ENCODE results near the gene ASPHD1. TPM values are rescaled to one million over a fixed set of nuclear protein-coding genes. Genes with fewer than 3 reads are reported as not detected.
"Not testable (repeated sequence)": the region's sequence is repeated elsewhere in the genome, so short reads cannot be mapped to it uniquely, and the experiment has no call there.

ASPHD1 gene
- total and polyA plus RNA-seq, 9 donors: 0.09 to 1.6 (median 0.55) TPM

DNA sequence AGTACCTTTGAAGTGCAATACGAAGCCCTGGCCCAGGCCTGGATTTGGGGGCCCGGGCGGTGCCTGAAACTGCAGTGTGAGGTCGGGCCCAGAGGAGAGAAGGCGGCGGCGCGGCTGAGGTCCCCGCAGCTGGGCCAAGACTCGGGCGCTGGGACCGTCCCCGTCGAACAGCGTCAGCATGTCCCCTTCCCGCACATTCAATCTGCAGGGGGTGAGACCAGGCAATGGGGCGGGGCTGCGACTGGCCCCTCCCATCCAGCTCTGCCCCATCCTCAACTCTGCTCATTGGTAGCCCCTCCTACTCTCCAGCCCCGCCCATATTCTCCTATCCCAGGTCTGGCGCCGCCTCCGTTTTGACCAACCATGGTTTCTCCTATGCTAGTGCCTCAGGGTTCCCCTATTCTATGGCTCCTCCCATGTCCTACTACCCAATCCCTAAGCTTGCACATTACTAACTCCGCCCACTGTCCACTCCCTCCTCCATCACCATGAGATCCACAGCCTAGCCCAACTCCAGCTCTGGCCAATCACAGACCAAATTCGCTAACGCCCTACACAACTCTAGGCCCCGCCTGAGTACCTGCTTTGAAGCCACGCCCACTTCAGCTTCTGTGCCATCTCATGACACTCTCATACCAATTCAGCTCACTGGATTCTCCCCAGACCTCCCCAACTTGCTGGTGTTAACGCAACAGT lies 22.9 kb upstream of the ASPHD1 start:
- Histone ChIP-seq H3K27ac (ENCODE audit: low read length) (no peak overlapping the region), H3K4me1 (ENCODE audit: control insufficient read depth, insufficient read depth, low read length) (peaks cover 9% of the 10 kb centered on the region), H3K4me3 (ENCODE audit: low read length) (no peak overlapping the region), H3K27me3 (ENCODE audit: control insufficient read depth, insufficient read depth, low read length) (peaks cover 37% of the 10 kb centered on the region), H3K36me3 (ENCODE audit: control insufficient read depth, insufficient read depth, low read length) (no peaks in the 10 kb centered on the region), H3K9me3 (replicated peaks; ENCODE audit: control insufficient read depth, low read depth, low read length) (no peaks in the 10 kb centered on the region)
- WGBS (ENCODE audit: insufficient coverage): 5% methylated on average over 21 of the region's 28 CpGs
- DNase-seq: no peak

DNA sequence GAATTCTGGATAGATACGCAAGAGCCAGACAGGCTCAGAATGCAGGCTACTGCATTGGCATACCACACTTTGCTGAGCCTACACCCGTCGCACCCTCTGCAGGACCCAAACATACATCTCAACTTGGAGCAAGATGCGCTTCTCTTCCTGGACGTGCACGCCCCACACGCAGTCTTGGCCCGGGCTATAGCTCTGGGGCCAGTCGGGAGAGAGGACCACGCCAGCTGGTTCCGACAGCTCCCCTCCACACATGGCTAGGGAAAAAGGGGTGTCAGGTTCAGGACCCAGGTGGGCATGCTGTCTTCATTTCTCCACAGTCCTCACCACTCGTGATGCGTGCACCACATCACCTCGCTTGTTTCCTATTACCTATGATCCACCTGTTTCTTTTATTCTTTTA lies 22.1 kb upstream of the ASPHD1 start:
- Histone ChIP-seq H3K9me3 (replicated peaks; ENCODE audit: control insufficient read depth, low read depth, low read length) (no peaks in the 10 kb centered on the region), H3K27ac (ENCODE audit: low read length) (no peak overlapping the region), H3K27me3 (ENCODE audit: control insufficient read depth, insufficient read depth, low read length) (peaks cover 37% of the 10 kb centered on the region), H3K4me1 (ENCODE audit: control insufficient read depth, insufficient read depth, low read length) (peaks cover 9% of the 10 kb centered on the region), H3K4me3 (ENCODE audit: low read length) (no peak overlapping the region), H3K36me3 (ENCODE audit: control insufficient read depth, insufficient read depth, low read length) (no peaks in the 10 kb centered on the region)
- no peak for DNase-seq
- WGBS (ENCODE audit: insufficient coverage): 91% methylated on average over 3 of the region's 14 CpGs

DNA sequence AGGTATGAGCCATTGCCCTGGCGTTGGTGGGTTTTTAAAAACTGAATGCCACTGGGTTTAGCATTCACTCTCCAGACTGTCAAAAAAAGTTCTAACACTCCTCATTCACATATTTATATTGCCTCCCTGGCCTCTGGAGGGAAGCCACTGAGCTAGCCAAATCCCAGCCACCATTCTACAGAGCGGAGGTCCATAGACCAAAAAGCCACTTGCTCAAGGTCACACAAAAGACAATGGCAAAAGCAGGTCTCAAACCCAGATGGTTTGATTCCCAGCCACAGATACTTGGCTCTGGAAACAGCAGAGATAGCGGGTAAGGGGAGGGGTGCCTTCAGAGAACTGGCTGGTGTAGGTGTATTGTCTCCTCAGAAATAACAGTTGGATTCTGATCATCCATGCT lies 19.2 kb upstream of the ASPHD1 start:
- H3K27ac ChIP-seq (ENCODE audit: low read length): no peak overlapping the region

DNA sequence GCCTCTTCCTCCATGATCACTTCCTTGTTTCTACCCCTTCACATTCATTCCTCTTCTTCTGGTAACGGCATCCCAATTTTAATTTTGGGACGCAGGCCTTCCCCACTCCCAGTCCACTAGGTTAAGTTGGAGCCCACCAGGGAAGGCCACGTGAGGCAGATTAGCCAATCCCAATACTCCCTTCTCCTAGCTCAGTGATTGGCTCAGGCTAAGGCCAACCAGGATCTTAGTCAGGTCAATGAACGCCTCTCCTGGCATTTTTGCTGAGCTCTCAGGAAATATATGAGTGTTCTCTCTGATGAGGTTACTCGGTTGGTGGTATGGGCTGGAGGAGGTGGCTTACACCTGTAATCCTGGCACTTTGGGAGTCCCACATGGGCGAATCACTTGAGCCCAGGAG lies 16.3 kb upstream of the ASPHD1 start:
- 69% methylated on average over 6 of the region's 6 CpGs for WGBS (ENCODE audit: insufficient coverage)
- H3K27ac ChIP-seq (ENCODE audit: low read length): no peak overlapping the region
- no peaks in the 10 kb centered on the region for H3K36me3 ChIP-seq (ENCODE audit: control insufficient read depth, insufficient read depth, low read length)
- H3K9me3 ChIP-seq (replicated peaks; ENCODE audit: control insufficient read depth, low read depth, low read length): no peaks in the 10 kb centered on the region
- H3K4me1 ChIP-seq (ENCODE audit: control insufficient read depth, insufficient read depth, low read length): no peaks in the 10 kb centered on the region
- DNase-seq: no peak
- no peaks in the 10 kb centered on the region for H3K27me3 ChIP-seq (ENCODE audit: control insufficient read depth, insufficient read depth, low read length)
- H3K4me3 ChIP-seq (ENCODE audit: low read length): no peak overlapping the region

More for the DNA sequence above, 19.2 kb upstream of the ASPHD1 start:
- no peak for DNase-seq
- H3K4me3 ChIP-seq (ENCODE audit: low read length): no peak overlapping the region
- peaks cover 23% of the 10 kb centered on the region for H3K27me3 ChIP-seq (ENCODE audit: control insufficient read depth, insufficient read depth, low read length)
- H3K9me3 ChIP-seq (replicated peaks; ENCODE audit: control insufficient read depth, low read depth, low read length): no peaks in the 10 kb centered on the region
- peaks cover 9% of the 10 kb centered on the region for H3K4me1 ChIP-seq (ENCODE audit: control insufficient read depth, insufficient read depth, low read length)
- WGBS (ENCODE audit: insufficient coverage): 83% methylated on average over 1 of the region's 3 CpGs
- no peaks in the 10 kb centered on the region for H3K36me3 ChIP-seq (ENCODE audit: control insufficient read depth, insufficient read depth, low read length)

DNA sequence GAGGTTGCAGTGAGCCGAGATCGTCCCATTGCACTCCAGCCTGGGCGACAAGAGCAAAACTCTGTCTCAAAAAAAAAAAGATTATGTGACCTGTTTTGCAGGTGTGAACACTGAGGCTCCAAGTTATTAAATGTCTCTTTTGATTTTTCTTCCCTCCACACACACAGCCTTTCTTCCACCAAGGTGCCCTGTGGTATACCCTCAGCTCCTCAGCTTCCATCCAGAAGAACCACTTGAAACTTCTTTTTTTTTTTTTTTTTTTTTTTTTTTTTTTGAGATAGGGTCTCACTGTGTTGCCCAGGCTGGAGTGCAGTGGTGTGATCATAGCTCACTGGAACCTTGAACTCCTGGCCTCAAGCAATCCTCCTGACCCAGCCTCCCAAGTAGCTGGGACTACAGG lies 10.9 kb upstream of the ASPHD1 start:
- not testable (repeated sequence) for H3K4me3 ChIP-seq (ENCODE audit: low read length); H3K27me3 ChIP-seq (ENCODE audit: control insufficient read depth, insufficient read depth, low read length); H3K9me3 ChIP-seq (replicated peaks; ENCODE audit: control insufficient read depth, low read depth, low read length); H3K4me1 ChIP-seq (ENCODE audit: control insufficient read depth, insufficient read depth, low read length); H3K36me3 ChIP-seq (ENCODE audit: control insufficient read depth, insufficient read depth, low read length); DNase-seq; H3K27ac ChIP-seq (ENCODE audit: low read length)
- 80% methylated on average over 1 of the region's 3 CpGs for WGBS (ENCODE audit: insufficient coverage)

DNA sequence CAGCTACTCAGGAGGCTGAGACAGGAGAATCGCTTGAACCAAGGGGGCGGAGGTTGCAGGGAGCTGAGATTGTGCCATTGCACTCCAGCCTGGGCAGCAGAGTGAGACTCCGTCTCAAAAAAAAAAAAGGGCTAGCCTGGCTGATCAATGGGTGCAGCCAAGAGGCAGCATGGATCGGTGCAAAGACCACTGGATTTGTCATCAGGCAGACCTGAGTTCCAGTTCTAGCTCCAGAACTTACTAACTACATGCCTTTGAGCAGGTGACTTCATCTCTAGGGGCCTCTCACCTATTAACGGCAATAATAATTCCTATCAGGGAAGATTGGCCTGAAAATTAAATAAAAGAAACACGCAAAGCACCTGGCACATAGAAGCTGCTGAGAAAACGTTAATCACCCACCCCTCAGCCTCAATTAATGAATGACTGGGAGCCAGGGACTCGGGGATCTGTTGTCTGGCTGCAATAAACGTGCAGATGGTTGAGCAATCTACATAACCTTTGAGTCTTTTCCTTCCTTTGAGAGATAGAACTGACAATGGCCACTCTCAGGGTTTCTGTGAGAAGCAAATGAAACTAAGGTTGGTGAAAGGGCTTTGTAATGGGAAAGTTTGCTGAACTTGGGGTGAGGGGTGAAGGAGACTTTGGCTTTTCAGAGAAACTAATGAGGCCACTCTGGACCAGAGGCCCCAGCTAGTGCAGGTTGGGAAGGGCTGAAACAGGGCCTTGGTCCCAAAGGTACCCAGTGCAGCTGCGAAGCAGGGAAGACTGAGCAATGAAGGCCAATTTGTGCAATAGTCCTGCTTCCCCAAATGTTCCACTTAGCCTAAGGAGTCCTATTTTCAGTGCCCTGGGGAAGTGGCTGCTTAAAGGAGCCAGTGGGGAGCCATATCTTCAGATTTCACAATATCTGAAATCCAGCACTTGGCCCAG lies 8.5 kb upstream of the ASPHD1 start:
- H3K4me1 ChIP-seq (ENCODE audit: control insufficient read depth, insufficient read depth, low read length): no peaks in the 10 kb centered on the region
- peak; percentile 39 for DNase-seq
- WGBS (ENCODE audit: insufficient coverage): 81% methylated on average over 4 of the region's 10 CpGs
- peaks cover under 1% of the 10 kb centered on the region for H3K27me3 ChIP-seq (ENCODE audit: control insufficient read depth, insufficient read depth, low read length)
- no peak overlapping the region for H3K27ac ChIP-seq (ENCODE audit: low read length)
- no peaks in the 10 kb centered on the region for H3K36me3 ChIP-seq (ENCODE audit: control insufficient read depth, insufficient read depth, low read length)
- H3K4me3 ChIP-seq (ENCODE audit: low read length): no peak overlapping the region
- H3K9me3 ChIP-seq (replicated peaks; ENCODE audit: control insufficient read depth, low read depth, low read length): no peaks in the 10 kb centered on the region

DNA sequence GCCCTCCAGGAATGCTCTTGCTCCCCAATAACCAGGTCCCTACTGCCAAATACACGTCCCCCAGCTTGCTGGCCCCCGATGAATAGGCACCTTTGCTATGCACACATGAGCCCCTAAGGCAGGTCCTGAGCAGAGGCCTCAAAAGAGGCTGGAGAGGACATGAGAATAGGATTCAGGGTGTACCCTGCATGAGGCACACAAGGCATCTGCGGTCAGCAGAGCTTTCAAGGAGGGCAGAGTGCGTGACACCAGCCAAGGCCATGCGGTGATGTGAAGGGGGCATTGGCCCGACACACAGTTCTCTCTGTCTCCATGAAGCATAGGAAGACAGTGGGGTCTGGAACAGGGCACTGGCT lies 7.9 kb upstream of the ASPHD1 start:
- WGBS (ENCODE audit: insufficient coverage): 79% methylated on average over 6 of the region's 6 CpGs

DNA sequence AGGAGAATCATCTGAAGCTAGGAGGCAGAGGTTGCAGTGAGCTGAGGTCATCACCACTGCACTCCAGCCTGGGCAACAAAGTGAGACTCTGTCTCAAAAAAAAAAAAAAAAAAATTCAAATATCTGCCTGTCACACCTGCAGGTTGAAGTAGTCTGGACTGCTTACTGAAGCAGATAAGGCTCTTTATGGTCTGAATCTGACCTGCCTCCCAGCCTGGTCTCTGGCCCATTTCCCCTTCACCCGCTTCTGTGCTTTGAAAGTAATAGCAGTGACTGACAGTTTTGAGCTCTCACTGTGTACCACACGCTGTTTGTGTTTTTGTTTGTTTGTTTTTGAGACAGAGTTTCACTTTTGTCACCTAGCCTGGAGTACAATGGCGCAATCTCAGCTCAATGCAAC lies 6.7 kb upstream of the ASPHD1 start:
- no peaks in the 10 kb centered on the region for H3K36me3 ChIP-seq (ENCODE audit: control insufficient read depth, insufficient read depth, low read length)
- no peak overlapping the region for H3K4me3 ChIP-seq (ENCODE audit: low read length)
- no peaks in the 10 kb centered on the region for H3K9me3 ChIP-seq (replicated peaks; ENCODE audit: control insufficient read depth, low read depth, low read length)
- peaks cover 14% of the 10 kb centered on the region for H3K27me3 ChIP-seq (ENCODE audit: control insufficient read depth, insufficient read depth, low read length)
- no peak overlapping the region for H3K27ac ChIP-seq (ENCODE audit: low read length)
- DNase-seq: no peak
- H3K4me1 ChIP-seq (ENCODE audit: control insufficient read depth, insufficient read depth, low read length): no peaks in the 10 kb centered on the region
- no CpG with 5 or more reads among the region's 3 CpGs for WGBS (ENCODE audit: insufficient coverage)

More for the DNA sequence above, 7.9 kb upstream of the ASPHD1 start:
- no peak overlapping the region for H3K4me3 ChIP-seq (ENCODE audit: low read length)
- H3K9me3 ChIP-seq (replicated peaks; ENCODE audit: control insufficient read depth, low read depth, low read length): no peaks in the 10 kb centered on the region
- no peak overlapping the region for H3K27ac ChIP-seq (ENCODE audit: low read length)
- peaks cover 3% of the 10 kb centered on the region for H3K27me3 ChIP-seq (ENCODE audit: control insufficient read depth, insufficient read depth, low read length)
- H3K36me3 ChIP-seq (ENCODE audit: control insufficient read depth, insufficient read depth, low read length): no peaks in the 10 kb centered on the region
- DNase-seq: no peak
- no peaks in the 10 kb centered on the region for H3K4me1 ChIP-seq (ENCODE audit: control insufficient read depth, insufficient read depth, low read length)

DNA sequence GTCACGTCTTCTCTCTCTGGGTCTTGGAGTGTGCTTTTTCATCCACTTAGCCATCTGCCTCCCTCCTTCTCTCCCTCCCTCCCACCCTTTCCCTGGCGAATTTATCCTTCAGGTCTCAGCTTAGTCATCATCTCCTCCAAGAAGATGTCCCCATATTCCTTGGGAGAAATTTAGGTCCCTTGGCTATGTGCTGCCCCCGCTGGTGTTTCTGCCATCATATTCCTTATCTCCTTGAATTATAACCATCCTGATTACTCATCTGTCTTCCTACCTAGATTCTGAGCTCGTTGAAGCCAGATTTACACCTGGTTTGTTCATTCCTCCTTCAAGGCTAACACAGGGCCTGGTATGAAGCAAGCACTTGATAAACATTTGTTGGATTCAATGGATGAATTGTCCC lies 5.9 kb upstream of the ASPHD1 start:
- Histone ChIP-seq H3K4me3 (ENCODE audit: low read length) (no peak overlapping the region), H3K27me3 (ENCODE audit: control insufficient read depth, insufficient read depth, low read length) (peaks cover 22% of the 10 kb centered on the region), H3K36me3 (ENCODE audit: control insufficient read depth, insufficient read depth, low read length) (no peaks in the 10 kb centered on the region), H3K9me3 (replicated peaks; ENCODE audit: control insufficient read depth, low read depth, low read length) (no peaks in the 10 kb centered on the region), H3K27ac (ENCODE audit: low read length) (no peak overlapping the region), H3K4me1 (ENCODE audit: control insufficient read depth, insufficient read depth, low read length) (peaks cover under 1% of the 10 kb centered on the region)
- DNase-seq: no peak
- 83% methylated on average over 2 of the region's 4 CpGs for WGBS (ENCODE audit: insufficient coverage)

DNA sequence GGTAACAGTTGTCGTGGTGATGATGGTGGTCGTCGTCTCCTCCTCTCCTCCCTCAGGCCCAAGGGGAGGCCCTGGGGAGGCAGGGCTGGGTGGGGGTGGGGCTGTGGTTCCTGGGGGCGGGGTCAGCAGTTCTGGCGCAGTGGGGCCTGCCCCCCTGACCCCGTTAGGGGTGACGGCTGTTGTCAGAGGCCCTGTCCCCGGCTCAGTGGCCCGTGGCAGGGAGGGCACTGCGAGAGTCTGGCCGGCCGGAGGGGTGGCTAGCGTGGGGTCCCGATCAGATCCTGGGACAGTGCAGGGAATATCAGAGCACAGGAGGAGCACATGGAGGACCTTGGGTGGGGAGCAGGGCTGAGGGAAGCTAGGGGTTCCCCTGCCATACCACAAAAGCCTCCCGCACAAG lies 3.4 kb upstream of the ASPHD1 start:
- Histone ChIP-seq H3K36me3 (ENCODE audit: control insufficient read depth, insufficient read depth, low read length) (no peaks in the 10 kb centered on the region), H3K27ac (ENCODE audit: low read length) (no peak overlapping the region), H3K4me1 (ENCODE audit: control insufficient read depth, insufficient read depth, low read length) (peaks cover 11% of the 10 kb centered on the region), H3K9me3 (replicated peaks; ENCODE audit: control insufficient read depth, low read depth, low read length) (no peaks in the 10 kb centered on the region), H3K27me3 (ENCODE audit: control insufficient read depth, insufficient read depth, low read length) (peaks cover 40% of the 10 kb centered on the region), H3K4me3 (ENCODE audit: low read length) (no peak overlapping the region)
- no peak for DNase-seq
- 35% methylated on average over 8 of the region's 15 CpGs for WGBS (ENCODE audit: insufficient coverage)
